Right cardiac atrium (tissue), 5 donors: ENCODE data around the gene TTC1. TPM values are rescaled to one million over a fixed set of nuclear protein-coding genes. Genes with fewer than 3 reads are reported as not detected.
A peak's percentile ranks its signal among the peaks of the same experiment; 100 is the strongest.
"Not testable (repeated sequence)": the region's sequence is repeated elsewhere in the genome, so short reads cannot be mapped to it uniquely, and the experiment has no call there.

ENCODE experiments used
- ATAC-seq, 2 donors: fragments of 200-7000 bp; cut with Tn5 transposase; one replicate each; pipeline versions ENCODE4 v1.8.0 to v1.9.1; 2020; ENCODE audit warnings: moderate library complexity in 2 of 2, mild to moderate bottlenecking in 1 of 2
- DNase-seq, 3 donors: peaks; one replicate each; pipeline ENCODE4 v3.0.0-alpha.2; 2020
- H3K27ac ChIP-seq: one replicate; pipeline ENCODE4 v1.5.1; 2013; ENCODE audit warnings: mild to moderate bottlenecking, low read length, control low read depth, moderate library complexity
- H3K27me3 ChIP-seq: one replicate; pipeline ENCODE4 v1.6.1; 2013; ENCODE audit not compliant: control insufficient read depth, insufficient read depth
- H3K4me1 ChIP-seq: one replicate; pipeline ENCODE4 v1.6.1; 2013; ENCODE audit warnings: low read length; ENCODE audit not compliant: control insufficient read depth, insufficient read depth
- H3K4me3 ChIP-seq: one replicate; pipeline ENCODE4 v1.5.1; 2013; ENCODE audit warnings: low read length, control low read depth
- H3K9me3 ChIP-seq: one replicate; pipeline ENCODE4 v1.6.1; 2013; ENCODE audit warnings: low read length; ENCODE audit not compliant: control insufficient read depth
- WGBS: extraction: QIAGEN DNeasy Blood & Tissue Kit; methylation state at CpG from one replicate; pipeline ENCODE4 v1.1.7; 2013; 5-methylcytosine and 5-hydroxymethylcytosine counted together
- intact Hi-C, 4 donors: fragments of 100-400 bp; cut with DNase I; formaldehyde crosslinking; loops; one replicate each; pipeline versions ENCODE4 v1.11.0 to v1.14.0; 2022 to 2023
- long read RNA-seq, 4 donors: library from polyadenylated mRNA; unstranded; transcript quantifications; one replicate each; pipeline ENCODE4 v2.0.0, GENCODE V29; 2020 to 2021
- polyA plus RNA-seq: library from polyadenylated mRNA; stranded (reverse); fragments of 200-250 nt; gene quantifications from one replicate; pipeline ENCODE4 v1.2.3, GENCODE V29; 2013
- total RNA-seq, 4 donors: library from RNA; stranded (reverse); fragmentation: NEBNext Ultra II Directional; extraction: Animal tissue kit (Norgen Biotek cat#: 25700); gene quantifications; one replicate each; pipeline ENCODE4 v1.2.1, GENCODE V29; 2021
- donor health status: healthy with polysubstance abuse.
- donor health status: DM: no; HTN: yes; CAD: no.
- donor health status: DM: no; HTN: no; CAD: no.
- donor health status: DM: no; HTN: yes; CAD: no; lungs with severe emphysema.
- donor health status: DM: yes; HTN: yes; CAD: no.

TTC1 gene
- total RNA-seq (100 to 1,000 TPM in 1 of 4 donors, 10 to 100 TPM in 3; 79.0 to 107 (median 86.8) TPM), polyA plus RNA-seq (133 TPM)
- long read RNA-seq, donor 1, transcript TTC1-201 (8 exons, 1,467 nt) = major isoform, 73 of 112 reads
- long read RNA-seq, donor 1, transcript TTC1-205 (8 exons, 1,432 nt) = minor isoform, 12 of 112 reads
- long read RNA-seq, donor 1, transcript TTC1-204 (5 exons, 1,119 nt) = minor isoform, 15 of 112 reads
- long read RNA-seq, donor 1, partial matches to known transcripts = 6 of 112 reads
- long read RNA-seq, donor 1, other reads (novel, unspliced or antisense) = 6 of 112 reads
- long read RNA-seq, donor 2, transcript TTC1-204 (5 exons, 1,119 nt) = minor isoform, 12 of 46 reads
- long read RNA-seq, donor 2, transcript TTC1-201 (8 exons, 1,467 nt) = major isoform, 29 of 46 reads
- long read RNA-seq, donor 2, partial matches to known transcripts = 1 of 46 reads
- long read RNA-seq, donor 2, other reads (novel, unspliced or antisense) = 0 of 46 reads
- long read RNA-seq, donor 3, transcript TTC1-201 (8 exons, 1,467 nt) = major isoform, 99 of 152 reads
- long read RNA-seq, donor 3, transcript TTC1-204 (5 exons, 1,119 nt) = minor isoform, 30 of 152 reads
- long read RNA-seq, donor 3, transcript TTC1-205 (8 exons, 1,432 nt) = minor isoform, 14 of 152 reads
- long read RNA-seq, donor 3, partial matches to known transcripts = 4 of 152 reads
- long read RNA-seq, donor 3, other reads (novel, unspliced or antisense) = 5 of 152 reads
- long read RNA-seq, donor 4, transcript TTC1-204 (5 exons, 1,119 nt) = minor isoform, 9 of 48 reads
- long read RNA-seq, donor 4, transcript TTC1-201 (8 exons, 1,467 nt) = major isoform, 31 of 48 reads
- long read RNA-seq, donor 4, partial matches to known transcripts = 3 of 48 reads
- long read RNA-seq, donor 4, other reads (novel, unspliced or antisense) = 2 of 48 reads

- Histone ChIP-seq H3K27me3 (no peaks in the 10 kb centered on the region), H3K4me1 (peaks cover 2% of the 10 kb centered on the region), H3K9me3 (no peaks in the 10 kb centered on the region), H3K4me3 (peak within 1 kb of the TSS; percentile 99), H3K27ac (peak within 1 kb of the TSS; percentile 87)
- DNase-seq (peak; percentile 94 to 96 (median 95)), ATAC-seq (peak; percentile 98 to 99)
- intact Hi-C loops = no loop called here
- under 1% methylated on average over 31 of the region's 31 CpGs for WGBS
Observed at GRCh38 chr5:160008877-160009590, at the start of gene TTC1. Gene TTC1 (plus strand): TSS chr5:160009139. CDS start chr5:160010529, 1,390 bp downstream.

DNA sequence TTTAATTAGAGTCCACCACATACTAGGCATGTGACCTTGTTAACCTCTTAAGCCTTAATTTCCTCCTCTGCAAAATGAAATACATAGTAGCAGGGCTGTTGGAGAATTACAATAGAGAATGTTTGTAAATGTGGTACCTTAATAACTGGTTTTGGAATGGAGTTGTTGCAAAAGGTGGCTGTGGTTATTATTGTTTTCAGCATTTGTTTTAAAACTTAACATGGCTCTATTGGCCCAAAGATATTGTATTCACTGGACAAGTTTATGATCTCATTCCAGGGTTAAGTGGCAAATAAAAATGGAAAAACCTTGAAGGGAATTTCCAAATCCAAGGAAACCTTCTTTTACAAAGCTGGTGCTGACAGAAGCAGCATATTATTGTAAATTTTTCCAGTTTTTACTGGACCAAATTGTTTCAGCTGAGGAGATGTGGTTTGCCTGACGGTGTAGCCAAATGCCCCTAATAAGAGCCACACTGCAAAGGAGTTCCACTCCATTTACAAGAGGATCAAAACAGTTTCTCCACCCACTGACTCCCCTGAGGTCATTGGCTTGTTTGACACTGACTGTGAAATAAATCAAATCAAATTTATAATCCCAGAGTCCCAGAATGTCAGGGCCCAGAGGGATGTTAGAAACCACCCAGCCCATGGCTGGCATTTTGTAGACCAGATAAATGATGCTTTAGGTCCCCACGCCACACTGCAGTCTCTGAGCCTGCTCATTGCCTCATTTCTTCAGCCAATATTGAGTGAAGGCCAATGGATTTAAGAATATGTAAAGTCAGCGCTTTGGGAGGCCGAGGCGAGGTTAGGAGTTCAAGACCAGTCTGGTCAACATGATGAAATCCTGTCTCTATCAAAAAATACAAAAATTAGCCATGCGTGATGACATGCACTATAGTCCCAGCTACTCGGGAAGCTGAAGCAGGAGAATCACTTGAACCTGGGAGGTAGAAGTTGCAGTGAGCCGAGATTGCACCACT lies 47.5 kb upstream of the TTC1 start:
- no peak for ATAC-seq
- intact Hi-C loops = loop anchor here in 2 of 4 donors (10.0 kb wide), 2 partner anchors 447 to 517 kb away; no protein-coding TSS in a partner anchor
- 90% methylated on average over 8 of the region's 8 CpGs for WGBS

DNA sequence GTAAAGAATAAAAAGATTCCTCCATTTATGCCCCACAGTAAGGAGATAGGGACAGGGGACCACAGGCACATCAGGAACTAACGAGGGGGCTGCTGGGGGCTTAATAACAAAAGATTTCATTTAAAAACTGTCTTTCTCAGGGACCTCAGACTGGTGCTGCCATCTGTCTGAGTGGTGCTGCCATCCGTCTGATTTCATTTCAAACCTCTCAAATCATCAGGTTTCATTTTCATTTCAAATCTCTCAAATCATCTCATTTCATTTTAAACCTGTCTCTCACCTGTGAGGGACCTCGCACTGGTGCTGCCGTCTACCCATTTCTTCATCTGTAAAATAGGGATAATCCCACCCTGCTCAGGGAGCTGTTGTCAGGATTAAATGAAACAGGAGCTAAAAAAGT lies 46.7 kb upstream of the TTC1 start:
- no peaks in the 10 kb centered on the region for H3K27me3 ChIP-seq
- WGBS = 90% methylated on average over 4 of the region's 4 CpGs
- H3K4me3 ChIP-seq = no peak overlapping the region
- H3K27ac ChIP-seq = no peak overlapping the region
- intact Hi-C loops = loop anchor here in 2 of 4 donors (10.0 kb wide), 2 partner anchors 447 to 517 kb away; no protein-coding TSS in a partner anchor
- ATAC-seq = no peak
- DNase-seq = no peak
- H3K4me1 ChIP-seq = no peaks in the 10 kb centered on the region
- H3K9me3 ChIP-seq = no peaks in the 10 kb centered on the region

More for the DNA sequence above, 47.5 kb upstream of the TTC1 start:
- Histone ChIP-seq H3K27ac (no peak overlapping the region), H3K9me3 (no peaks in the 10 kb centered on the region), H3K4me3 (no peak overlapping the region), H3K4me1 (no peaks in the 10 kb centered on the region), H3K27me3 (no peaks in the 10 kb centered on the region)
- DNase-seq = no peak

GRCh38 chr5:159963935-159964334 lies 45.0 kb upstream of the TTC1 start:
- intact Hi-C loops = loop anchor here in 2 of 4 donors (10.0 kb wide), 2 partner anchors 449 to 519 kb away; no protein-coding TSS in a partner anchor

DNA sequence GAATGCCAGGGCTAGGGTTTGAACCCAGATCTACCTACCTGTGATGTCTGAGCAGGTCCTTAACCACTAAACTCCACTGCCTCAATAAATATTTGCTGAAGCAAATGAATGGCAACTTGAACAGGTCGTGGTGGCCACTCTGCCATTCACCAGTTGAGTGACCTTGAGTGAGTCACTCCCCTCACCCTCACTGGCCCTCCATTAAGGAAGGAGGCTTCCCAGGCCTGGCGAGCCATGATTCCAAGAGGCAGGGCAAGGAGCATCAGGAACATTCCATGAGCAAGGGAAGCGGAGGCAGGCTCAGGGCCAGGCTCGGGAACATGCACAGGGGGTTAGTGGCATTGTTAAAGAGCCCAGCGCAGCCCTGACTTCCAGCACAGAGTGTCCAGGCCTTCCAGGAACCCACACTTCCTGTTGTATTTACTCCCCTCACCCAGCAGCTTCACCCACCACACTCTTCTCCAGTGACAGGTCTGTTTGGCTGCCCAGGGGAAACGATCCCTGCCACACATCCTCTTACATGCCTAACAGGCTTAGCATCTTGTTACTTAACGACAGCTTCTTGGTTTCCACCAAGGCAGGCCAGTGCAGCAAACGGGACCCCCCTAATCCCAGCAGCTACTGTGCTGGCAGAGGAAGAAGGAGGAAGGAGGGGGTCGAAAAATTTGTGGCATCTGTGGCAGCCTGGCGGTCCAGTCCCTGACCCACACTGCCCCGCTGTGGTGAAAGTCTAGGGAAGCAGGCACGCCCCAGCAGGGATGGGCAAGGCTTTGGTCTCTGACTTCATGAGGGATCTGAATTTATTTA lies 43.7 kb upstream of the TTC1 start:
- 37% methylated on average over 12 of the region's 12 CpGs for WGBS
- DNase-seq = peak; percentile 67 to 87 (median 81)
- Histone ChIP-seq H3K4me1 (no peaks in the 10 kb centered on the region), H3K4me3 (no peak overlapping the region), H3K27me3 (no peaks in the 10 kb centered on the region), H3K9me3 (no peaks in the 10 kb centered on the region), H3K27ac (no peak overlapping the region)
- intact Hi-C loops = loop anchor here in 2 of 4 donors (10.0 kb wide), 2 partner anchors 450 to 520 kb away; no protein-coding TSS in a partner anchor
- peak; percentile 79 to 81 for ATAC-seq

More at GRCh38 chr5:159963935-159964334, 45.0 kb upstream of the TTC1 start:
- DNase-seq (no peak), ATAC-seq (no peak)
- no peaks in the 10 kb centered on the region for H3K9me3 ChIP-seq
- 70% methylated on average over 6 of the region's 6 CpGs for WGBS
- no peak overlapping the region for H3K4me3 ChIP-seq
- no peaks in the 10 kb centered on the region for H3K4me1 ChIP-seq
- no peaks in the 10 kb centered on the region for H3K27me3 ChIP-seq
- no peak overlapping the region for H3K27ac ChIP-seq

- not testable (repeated sequence) for H3K9me3 ChIP-seq, H3K27me3 ChIP-seq, H3K4me1 ChIP-seq, H3K4me3 ChIP-seq, ATAC-seq, DNase-seq, H3K27ac ChIP-seq
- WGBS = 63% methylated on average over 4 of the region's 4 CpGs
- intact Hi-C loops = loop anchor here in 2 of 4 donors (10.0 kb wide), 2 partner anchors 451 to 521 kb away; no protein-coding TSS in a partner anchor
Observed at GRCh38 chr5:159965838-159966128, 43.2 kb upstream of the TTC1 start.

- no peaks in the 10 kb centered on the region for H3K4me1 ChIP-seq
- H3K4me3 ChIP-seq = no peak overlapping the region
- no peak overlapping the region for H3K27ac ChIP-seq
- H3K9me3 ChIP-seq = no peaks in the 10 kb centered on the region
- intact Hi-C loops = loop anchor here in 3 of 4 donors (10.0 kb wide), 2 partner anchors 455 to 525 kb away; no protein-coding TSS in a partner anchor
- no peaks in the 10 kb centered on the region for H3K27me3 ChIP-seq
- DNase-seq (no peak), ATAC-seq (no peak)
Observed at GRCh38 chr5:159969966-159970365, 39.0 kb upstream of the TTC1 start.

DNA sequence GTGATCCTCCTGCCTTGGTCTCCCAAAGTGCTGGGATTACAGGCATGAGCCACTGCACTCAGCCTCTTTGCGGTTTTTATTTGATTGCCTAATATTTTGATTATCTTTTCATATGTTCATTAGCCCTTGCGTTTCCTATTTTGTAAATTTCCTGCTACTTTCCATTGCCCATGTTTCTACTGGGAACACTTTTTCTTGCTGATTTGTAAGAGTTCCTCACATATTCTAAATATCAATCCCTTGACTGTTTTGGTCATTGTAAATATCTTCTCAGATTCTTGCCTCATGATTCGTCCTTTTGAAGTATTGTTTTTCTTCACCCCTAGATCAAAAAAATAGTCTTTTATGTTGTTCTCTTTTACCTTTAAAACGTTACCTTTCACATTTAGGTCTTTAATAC lies 37.9 kb upstream of the TTC1 start:
- no peaks in the 10 kb centered on the region for H3K27me3 ChIP-seq
- intact Hi-C loops = loop anchor here in 1 of 4 donors (10.0 kb wide), 1 partner anchor 456 kb away; no protein-coding TSS in a partner anchor

DNA sequence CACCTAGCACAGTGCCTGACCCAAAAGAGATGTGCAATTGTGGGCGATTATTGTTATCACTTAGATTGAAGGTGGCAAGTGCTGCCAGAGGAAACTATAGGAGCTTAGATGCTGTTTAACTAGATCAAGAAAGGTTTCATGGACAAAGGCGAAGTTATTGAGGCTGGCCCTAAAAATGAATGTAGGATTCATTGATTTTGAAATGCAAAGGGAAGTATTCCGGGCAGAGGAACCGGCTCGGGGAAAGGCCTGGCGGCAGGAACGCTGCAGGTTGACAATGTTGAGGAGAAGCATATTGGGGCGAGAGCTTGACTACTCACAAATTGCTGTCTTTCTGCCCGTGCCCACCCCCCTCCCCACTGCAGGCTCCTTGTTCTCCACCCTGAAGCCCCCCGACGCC lies 37.4 kb upstream of the TTC1 start:
- WGBS = 44% methylated on average over 11 of the region's 11 CpGs
- H3K4me3 ChIP-seq = peak overlapping the region; percentile 42
- no peaks in the 10 kb centered on the region for H3K4me1 ChIP-seq
- no peak for DNase-seq
- H3K9me3 ChIP-seq = no peaks in the 10 kb centered on the region
- no peaks in the 10 kb centered on the region for H3K27me3 ChIP-seq
- intact Hi-C loops = loop anchor here in 1 of 4 donors (10.0 kb wide), 1 partner anchor 457 kb away; no protein-coding TSS in a partner anchor
- H3K27ac ChIP-seq = no peak overlapping the region
- ATAC-seq = no peak

More for the DNA sequence above, 37.9 kb upstream of the TTC1 start:
- Histone ChIP-seq H3K9me3 (no peaks in the 10 kb centered on the region), H3K27ac (no peak overlapping the region), H3K4me3 (no peak overlapping the region), H3K4me1 (no peaks in the 10 kb centered on the region)
- ATAC-seq = no peak
- 82% methylated on average over 4 of the region's 4 CpGs for WGBS
- no peak for DNase-seq
